NCI-H2227 treated with DMSO at 0.1 percent for 48 hours (cell line): Measurements from ENCODE around the gene SYN1.
A peak's percentile ranks its signal among the peaks of the same experiment; 100 is the strongest.

Source experiments
- DNase-seq: peaks from one replicate; lab custom pipeline; 2025; lab: John Stamatoyannopoulos, UW

SYN1 gene

DNA sequence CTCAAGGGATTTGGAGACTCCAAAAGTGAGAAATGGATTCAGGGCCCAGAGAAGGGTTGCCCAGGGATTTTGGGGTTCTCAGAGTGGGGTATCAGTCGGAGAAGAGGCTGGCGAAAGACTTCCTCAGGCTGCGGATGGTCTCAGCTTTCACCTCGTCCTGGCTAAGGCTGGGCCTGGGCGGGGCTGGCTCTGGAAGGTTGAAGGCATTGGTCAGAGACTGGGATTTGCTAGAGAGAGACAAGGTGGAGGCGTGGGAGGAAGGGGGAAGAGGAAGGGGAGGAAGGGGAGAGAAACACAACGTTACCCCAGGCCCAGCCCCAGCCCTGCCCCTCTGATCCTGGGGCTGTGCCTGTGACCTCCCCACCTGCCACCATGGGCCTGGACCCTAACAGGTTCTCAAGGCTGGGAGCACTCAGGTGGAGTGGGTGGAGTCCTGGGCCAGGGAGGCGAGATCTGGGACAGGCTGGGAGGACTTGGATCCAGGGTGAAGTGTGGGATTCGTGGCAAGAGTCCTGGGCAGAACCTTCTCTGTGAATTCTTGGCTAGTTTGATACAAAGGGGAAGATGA is 46.8 kb downstream of the SYN1 start:
- DNase-seq = no peak

- no peak for DNase-seq
These were observed 47.8 kb downstream of the SYN1 start for GRCh38 chrX:47571896-47572295.

DNA sequence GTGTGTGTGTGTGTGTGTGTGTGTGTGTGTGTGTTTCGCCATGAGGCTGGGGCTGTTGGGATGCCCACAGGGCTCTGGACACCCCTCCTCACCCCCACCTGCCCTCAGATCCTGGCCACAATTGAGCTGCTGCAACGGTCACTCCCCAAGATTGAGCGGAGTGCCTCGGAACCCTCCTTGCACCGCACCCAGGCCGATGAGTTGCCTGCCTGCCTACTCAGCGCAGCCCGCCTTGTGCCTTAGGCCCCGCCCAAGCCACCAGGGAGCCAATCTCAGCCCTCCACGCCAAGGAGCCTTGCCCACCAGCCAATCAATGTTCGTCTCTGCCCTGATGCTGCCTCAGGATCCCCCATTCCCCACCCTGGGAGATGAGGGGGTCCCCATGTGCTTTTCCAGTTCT is 48.4 kb downstream of the SYN1 start:
- no peak for DNase-seq

DNA sequence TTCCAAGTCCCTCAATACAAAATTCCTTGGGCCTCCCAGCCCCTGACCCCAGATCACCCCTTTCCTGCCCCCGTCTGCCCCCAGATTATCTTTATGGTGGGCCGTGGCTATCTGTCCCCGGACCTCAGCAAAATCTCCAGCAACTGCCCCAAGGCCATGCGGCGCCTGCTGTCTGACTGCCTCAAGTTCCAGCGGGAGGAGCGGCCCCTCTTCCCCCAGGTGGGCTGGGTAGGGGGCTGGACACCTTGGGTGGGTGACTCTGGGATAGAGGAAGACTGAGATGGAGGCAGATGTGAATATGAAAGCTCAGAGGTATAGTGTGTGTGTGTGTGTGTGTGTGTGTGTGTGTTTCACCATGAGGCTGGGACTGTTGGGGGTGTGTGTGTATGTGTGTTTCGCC is 48.9 kb downstream of the SYN1 start:
- no peak for DNase-seq

- DNase-seq = no peak
These were observed 50.9 kb downstream of the SYN1 start for GRCh38 chrX:47568656-47569295.

- no peak for DNase-seq
These were observed 52.8 kb downstream of the SYN1 start for GRCh38 chrX:47566841-47567240.

- no peak for DNase-seq
These were observed 55.1 kb downstream of the SYN1 start for GRCh38 chrX:47564438-47565085.

GRCh38 chrX:47563801-47564315 is 55.8 kb downstream of the SYN1 start:
- DNase-seq = no peak

GRCh38 chrX:47562615-47563243 is 56.9 kb downstream of the SYN1 start:
- peak; percentile 25 for DNase-seq

DNA sequence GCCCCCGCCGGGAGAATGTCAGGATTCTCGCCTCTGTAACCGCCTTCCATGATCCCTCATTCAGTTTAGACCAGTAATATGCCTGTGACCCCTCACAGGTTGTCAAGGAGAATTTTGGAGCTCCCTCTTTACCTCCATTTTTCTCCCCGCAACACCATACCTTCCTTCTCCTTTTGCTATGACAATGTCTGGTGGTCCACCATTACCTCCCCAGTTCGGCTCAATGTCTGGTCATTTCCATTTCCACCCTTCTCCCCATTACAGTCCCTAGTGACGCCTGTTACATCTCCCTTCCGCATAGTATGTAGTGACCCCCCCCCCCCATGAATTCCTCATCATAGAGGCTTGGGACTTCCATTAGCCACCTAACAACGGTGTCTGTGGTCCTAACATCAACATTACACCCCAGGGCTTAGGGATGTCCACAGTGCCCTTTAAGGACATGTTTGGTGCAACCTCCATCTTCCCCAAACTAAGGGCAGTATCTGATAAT is 58.0 kb downstream of the SYN1 start:
- no peak for DNase-seq

GRCh38 chrX:47560934-47561658 is 58.6 kb downstream of the SYN1 start, which contains the start of gene ARAF:
Gene ARAF, plus strand, starts transcription at chrX:47561205. Its CDS starts 1,763 bp downstream, at chrX:47562968.
- DNase-seq = peak; percentile 96

DNA sequence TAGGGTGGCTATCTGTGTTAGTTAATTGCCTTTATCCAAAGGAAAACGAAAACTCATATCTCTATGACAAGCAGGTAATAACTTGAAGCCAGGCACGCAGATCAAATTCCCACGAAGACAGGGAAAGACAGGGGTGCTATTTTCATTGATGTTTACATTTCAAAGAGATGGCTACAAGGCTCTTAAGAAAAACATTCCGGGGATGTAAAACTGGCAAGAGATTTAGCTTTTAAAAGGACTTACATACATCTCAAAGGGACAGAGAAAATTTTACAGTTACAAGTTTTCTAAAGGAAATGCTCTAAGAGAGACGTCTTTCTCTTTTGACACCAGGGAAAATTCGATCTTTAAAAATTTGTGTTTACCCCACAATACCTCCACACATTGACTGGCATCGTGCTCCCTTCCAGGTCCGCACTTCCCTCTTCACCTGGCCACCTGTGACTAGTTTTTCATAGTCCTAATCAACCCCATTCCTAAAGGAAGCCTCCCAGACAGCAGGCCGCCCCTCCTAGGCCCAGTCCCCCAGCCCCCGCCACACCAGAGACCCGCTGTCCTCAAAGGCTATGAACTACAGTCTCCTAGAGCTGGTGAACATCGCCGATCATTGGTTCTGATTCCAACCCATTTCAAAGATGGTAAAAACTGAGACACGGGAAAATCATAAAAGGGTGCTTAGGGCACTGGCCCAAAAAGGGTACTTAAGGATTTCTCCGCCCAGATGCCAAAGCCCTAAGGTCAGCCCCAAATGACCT is 59.3 kb downstream of the SYN1 start:
- DNase-seq = no peak

DNA sequence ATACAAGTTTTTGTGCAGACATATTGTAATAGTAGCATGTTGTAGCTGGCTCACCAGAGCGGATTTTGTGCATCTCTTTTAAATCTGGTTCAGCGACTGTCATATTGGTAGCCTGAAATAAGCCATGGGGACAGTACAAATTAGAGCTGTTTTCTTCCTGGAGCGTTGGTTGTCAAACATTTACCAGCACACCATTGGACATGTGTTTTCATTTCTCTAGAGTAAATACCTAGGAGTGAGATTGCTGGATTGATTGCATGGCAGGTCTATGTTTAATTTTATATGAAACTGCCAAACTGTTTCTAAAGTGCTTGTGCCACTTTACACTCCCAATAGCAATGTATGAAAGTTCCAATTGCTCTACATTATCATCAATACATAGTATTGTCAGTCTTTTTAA is 61.2 kb downstream of the SYN1 start:
- no peak for DNase-seq

GRCh38 chrX:47556045-47556623 is 63.5 kb downstream of the SYN1 start:
- peak; percentile 97 for DNase-seq

DNA sequence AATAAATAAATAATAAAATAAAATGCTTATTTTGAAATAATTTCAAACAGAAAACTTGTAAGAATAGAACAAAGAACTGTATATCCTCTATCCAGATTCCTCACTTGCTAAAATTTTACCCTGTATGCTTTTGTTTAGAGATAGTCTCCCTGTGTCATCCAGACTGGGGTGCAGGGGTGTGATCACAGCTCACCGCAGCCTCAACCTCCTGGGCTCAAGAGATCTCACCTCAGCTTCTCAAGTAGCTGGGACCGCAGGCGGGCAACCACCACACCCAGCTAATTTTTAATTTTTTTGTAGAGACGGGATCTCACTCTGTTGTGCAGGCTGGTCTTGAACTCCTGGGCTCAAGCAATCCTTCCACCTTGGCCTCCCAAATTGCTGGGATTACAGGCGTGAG is 76.2 kb downstream of the SYN1 start:
- no peak for DNase-seq

DNA sequence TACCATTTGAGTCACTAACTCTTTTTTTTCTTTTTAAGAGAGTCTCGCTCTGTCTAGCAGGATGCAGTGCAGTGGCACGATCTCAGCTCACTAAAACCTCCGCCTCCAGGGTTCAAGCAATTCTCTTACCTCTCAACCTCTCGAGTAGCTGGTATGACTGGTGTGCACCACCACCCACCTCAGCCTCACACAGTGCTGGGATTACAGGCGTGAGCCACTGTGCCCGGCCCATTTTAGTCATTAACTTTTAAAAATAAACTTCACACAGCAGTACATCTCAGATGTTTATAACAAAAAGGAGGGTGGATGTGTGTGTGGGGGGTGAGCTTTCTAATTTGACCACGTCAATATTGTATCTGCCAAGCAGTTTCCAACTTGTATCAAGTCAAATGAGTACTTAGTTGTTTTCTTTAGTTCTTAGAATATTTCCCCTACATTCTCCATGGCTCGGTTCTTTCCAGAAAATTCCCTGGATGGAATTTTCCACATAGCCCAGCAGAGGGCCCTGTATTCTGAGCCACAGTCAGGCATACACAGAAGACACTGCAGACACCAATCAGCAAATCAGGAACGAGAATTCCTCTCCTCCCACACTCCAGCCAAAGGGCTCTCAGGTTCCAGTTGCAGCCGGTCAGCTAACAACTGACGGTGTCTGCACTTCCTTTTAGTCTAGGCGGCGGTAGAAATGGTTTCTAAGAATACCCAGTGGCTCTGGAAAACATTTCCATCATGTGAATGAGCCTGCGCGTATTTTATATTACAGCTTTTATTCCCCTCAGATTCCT is 78.7 kb downstream of the SYN1 start:
- peak; percentile 94 for DNase-seq

GRCh38 chrX:47539860-47540259 is 79.8 kb downstream of the SYN1 start:
- no peak for DNase-seq

DNA sequence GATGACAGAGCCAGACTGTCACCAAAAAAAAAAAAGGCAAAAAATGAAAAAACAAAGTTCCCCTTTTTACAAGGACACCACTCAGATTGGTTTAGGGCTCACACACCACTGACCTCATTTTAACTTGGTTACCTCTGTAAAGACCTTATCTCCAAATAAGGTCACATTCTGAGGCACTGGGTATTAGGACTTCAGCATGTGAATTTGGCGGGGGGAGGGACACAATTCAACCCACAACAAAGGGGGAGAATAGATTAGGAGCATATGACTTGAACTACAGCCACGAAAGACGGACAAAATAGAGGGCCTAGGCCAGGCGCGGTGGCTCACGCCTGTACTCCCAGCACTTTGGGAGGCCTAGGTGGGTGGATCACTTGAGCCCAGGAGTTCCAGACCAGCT is 89.6 kb downstream of the SYN1 start:
- no peak for DNase-seq

- no peak for DNase-seq
These were observed 90.1 kb downstream of the SYN1 start for GRCh38 chrX:47529548-47529947.

DNA sequence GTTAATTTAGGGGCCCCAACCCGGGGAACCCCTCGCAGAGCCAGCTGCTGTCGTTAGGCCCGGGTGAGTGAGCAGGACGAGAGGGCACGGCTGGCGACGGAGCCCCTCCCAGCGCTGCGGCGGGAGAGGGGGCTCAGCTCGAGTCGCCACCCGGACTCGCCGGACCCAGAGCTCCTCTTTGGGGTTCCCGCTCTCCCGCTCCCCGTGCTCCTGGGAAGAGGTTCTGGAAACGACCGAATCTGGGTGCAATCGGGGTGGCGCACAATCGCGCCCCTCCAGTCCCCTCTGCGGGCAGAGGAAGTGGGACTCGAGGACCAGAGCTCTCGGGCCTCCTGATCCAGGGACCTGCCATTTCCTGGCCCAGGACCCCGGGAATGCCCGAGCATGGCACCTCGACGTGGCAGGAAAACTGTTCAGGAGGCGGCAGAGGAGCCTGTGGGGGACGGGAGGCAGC is 95.9 kb downstream of the SYN1 start:
- no peak for DNase-seq
